ENCODE results near the gene HDAC7.

DNA sequence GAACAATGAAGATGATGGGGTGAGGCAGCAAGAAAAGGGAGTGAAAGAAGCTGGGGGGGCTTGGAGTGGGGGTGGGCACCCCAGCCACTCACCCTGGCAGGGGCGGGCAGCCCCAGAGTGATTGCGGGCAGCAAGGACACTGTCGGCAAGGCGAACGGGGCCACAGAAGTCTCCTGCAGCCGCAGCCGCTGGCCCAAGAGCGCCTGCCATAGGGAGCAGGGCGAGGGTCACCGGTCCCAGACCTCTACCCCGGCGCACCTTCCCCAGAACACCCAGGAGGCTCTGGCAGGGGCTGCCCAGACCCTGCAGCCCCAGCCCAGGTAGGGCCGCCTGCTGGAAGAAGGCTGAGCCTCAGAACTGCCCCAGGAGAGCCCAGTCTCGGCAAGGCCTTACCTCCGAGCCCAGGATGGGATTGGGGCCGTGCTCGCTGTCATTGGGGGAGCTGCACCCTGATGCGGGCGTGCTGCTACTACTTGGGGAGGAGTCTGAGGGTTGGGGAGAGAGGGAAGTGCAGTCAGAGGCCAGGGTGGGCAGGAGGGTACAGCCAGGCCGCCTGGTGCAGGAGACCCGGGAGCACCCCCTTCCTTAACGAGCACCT lies 23.8 kb downstream of the HDAC7 start:
- TF ChIP-seq POLR2A (IDR thresholded peaks at IDR 0.05; ENCODE audit: low read depth, low read length) = no peak
- TF ChIP-seq POLR2AphosphoS5 (IDR thresholded peaks at IDR 0.05; ENCODE audit: low read depth, low read length) = no peak

Data from GM12892 (cell line).